GM10266 (cell line): ENCODE results near the gene GAB2.

Experiments used
- DNase-seq: peaks from one replicate; pipeline ENCODE4 v3.0.0; 2012; ENCODE audit errors: extremely low spot score
- TF ChIP-seq, protein P1 (sequence below): IDR thresholded peaks from 2 replicates; pipeline ENCODE4 v1.5.1; 2012; ENCODE audit warnings: mild to moderate bottlenecking, low read depth; ENCODE audit not compliant: control insufficient read depth, insufficient read depth; ENCODE audit errors: missing control alignments

The GAB2 gene

DNA sequence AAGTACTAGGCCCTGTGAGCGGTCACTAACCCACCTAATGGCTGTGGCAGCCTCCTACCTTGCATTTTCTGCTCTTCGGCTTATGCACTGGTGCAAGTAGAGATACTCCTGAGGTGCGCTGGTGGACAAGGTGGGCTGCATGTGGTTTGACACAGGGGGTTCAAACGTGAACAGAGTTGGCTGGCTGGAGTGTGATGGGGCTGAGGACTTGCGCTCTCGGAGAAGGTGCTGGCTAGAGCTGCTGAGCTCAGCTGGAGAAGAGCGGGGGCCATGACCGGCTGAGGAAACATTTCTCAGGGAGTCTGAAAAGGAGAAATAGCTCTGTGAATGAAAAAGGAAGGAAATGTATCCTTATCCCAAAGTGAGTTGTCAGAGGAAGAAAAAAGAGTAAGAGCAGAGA lies 167.5 kb downstream of the GAB2 start:
- no peak for DNase-seq
- TF ChIP-seq, protein P1, sequence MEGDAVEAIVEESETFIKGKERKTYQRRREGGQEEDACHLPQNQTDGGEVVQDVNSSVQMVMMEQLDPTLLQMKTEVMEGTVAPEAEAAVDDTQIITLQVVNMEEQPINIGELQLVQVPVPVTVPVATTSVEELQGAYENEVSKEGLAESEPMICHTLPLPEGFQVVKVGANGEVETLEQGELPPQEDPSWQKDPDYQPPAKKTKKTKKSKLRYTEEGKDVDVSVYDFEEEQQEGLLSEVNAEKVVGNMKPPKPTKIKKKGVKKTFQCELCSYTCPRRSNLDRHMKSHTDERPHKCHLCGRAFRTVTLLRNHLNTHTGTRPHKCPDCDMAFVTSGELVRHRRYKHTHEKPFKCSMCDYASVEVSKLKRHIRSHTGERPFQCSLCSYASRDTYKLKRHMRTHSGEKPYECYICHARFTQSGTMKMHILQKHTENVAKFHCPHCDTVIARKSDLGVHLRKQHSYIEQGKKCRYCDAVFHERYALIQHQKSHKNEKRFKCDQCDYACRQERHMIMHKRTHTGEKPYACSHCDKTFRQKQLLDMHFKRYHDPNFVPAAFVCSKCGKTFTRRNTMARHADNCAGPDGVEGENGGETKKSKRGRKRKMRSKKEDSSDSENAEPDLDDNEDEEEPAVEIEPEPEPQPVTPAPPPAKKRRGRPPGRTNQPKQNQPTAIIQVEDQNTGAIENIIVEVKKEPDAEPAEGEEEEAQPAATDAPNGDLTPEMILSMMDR = no peak

DNA sequence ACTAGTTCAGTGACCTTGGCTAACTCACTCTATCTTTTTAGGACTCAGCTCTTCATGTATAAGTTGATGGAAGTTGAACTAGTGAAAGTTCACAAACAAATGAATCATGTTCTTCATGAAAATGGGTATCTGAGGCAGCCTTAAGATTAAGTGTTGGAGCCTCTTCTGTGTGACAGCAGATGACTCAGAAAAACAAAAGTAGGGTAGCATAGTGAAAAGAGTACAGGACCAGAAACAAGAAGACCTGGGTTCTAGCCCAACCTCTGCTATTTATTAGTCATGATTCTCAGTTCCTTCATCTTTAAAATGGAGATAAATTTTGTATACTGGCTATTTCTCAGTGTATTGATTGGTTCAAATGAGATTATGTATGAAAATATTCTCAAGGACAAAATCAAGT lies 168.7 kb downstream of the GAB2 start:
- no peak for DNase-seq
- TF ChIP-seq, protein P1 = no peak

DNA sequence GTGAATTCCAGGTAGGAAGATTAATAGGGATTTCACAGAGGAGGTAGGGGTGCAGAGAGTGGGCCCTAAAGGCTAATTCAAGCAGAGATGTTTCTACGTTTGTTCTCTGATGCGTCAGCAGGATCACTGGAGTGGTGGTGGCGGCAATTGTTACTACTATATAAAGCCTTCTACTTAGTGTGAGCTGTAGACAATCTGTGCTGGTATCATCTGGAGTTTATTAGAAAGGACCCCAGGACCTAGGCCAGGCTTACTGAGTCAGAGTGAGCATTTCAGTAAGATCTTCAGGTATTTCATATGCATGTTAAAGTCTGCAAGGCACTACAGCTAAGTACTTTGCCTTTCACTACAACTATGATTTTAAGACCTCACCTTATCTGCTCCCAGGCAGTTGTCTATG lies 169.4 kb downstream of the GAB2 start:
- no peak for DNase-seq
- TF ChIP-seq, protein P1 = no peak

DNA sequence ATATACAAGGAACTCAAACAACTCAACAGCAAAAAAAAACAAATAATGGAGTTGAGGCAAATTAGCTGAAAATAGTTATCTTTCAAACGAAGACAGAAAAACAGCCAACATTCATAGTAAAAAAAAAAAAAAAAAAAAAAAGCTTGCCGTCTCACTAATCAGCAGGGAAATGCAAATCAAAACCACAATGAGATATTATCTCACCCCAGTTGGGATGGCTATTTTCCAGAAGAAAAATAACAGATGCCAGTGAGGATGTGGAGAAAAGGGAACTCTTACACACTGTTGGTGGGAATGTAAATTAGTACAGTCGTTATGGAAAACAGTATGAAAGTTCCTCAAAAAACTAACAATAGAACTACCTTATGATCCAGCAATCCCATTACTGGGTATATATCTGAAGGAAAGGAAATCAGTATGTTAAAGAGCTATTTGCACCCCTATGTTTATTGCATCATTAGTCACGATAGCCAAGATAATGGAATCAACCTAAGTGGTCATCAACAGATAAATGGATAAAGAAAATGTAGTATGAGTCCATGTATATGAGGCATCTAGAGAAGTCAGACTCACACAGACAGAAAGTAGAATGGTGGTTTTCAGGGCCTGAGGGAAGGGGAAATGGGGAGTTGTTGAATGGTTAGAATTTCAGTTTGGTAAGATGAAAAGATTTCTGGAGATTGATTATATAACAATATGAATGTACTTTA lies 172.9 kb downstream of the GAB2 start:
- TF ChIP-seq, protein P1 = no peak
- no peak for DNase-seq

DNA sequence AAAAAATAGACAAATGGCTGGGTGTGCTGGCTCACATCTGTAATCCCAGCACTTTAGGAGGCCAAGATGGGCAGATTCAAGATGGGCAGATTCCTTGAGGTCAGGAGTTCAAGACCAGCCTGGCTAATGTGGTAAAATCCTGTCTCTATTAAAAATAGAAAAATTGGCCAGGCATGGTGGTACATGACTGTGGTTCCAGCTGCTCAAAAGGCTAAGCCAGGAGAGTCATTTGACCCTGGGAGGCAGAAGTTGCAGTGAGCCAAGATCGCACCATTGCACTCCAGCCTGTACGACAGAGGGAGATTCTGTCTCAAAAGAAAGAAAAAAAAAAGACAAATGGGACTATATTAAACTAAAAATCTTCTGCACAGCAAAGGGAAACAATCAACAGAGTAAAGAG lies 173.5 kb downstream of the GAB2 start:
- TF ChIP-seq, protein P1 = no peak
- DNase-seq = no peak

DNA sequence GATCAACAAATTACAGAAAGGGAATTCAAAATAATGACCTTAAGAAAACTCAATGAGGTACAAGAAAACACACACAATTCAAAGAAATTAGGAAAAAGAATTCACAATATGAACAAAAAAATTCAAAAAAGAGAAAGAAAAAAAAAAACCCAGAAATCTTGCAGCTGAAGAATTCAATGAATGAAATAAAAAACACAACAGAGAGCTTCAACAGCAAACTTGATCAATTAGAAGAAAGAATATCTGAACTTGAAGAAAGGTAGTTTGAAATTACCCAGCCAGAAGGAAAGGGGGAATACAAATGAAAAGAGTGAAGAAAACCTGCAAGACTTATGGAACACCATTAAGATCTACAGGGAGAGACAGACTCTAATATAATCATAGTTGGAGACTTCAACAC lies 176.1 kb downstream of the GAB2 start:
- no peak for DNase-seq
- TF ChIP-seq, protein P1 = no peak

DNA sequence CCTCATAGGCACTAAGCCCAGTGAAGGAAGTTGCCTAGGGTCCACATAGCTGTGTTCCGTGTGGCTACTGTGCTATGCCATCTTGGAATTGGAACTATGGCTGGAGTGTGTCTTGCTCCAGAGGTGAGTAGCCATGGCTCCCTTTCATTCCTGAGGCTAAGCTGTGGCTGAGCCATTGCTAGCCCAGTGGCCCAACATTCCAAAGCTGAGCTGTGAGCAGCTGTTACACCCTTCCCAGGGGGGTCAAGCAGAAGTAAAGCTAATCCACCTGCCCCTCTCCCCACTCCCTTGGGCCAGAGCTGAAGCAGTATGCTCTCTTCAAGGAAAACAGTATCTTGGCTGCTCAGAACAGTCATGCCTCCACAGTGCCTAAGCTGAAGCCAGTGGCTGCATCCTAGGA lies 177.8 kb downstream of the GAB2 start:
- no peak for DNase-seq
- TF ChIP-seq, protein P1 = no peak
